PFSK-1 (cell line): Measurements from ENCODE around the gene RAB37.

Experiments used
- FOXP2 ChIP-seq: optimal IDR thresholded peaks from 2 replicates; pipeline ENCODE3; 2011; ENCODE audit warnings: borderline replicate concordance, control low read depth, inconsistent platforms; ENCODE audit not compliant: insufficient read depth; ENCODE audit errors: extremely low read length, extremely low read depth
- POLR2AphosphoS5 ChIP-seq: IDR thresholded peaks from 2 replicates; pipeline ENCODE4 v1.6.1; 2012; ENCODE audit warnings: low read depth, mild to moderate bottlenecking, control low read depth, low read length, moderate library complexity
- SIN3A ChIP-seq: IDR thresholded peaks from 2 replicates; pipeline ENCODE4 v1.6.1; 2012; ENCODE audit warnings: mild to moderate bottlenecking, low read length, moderate library complexity, borderline replicate concordance; ENCODE audit not compliant: insufficient read depth
- TAF1 ChIP-seq: IDR thresholded peaks from 2 replicates; pipeline ENCODE4 v1.6.1; 2012; ENCODE audit warnings: low read length, control low read depth, borderline replicate concordance; ENCODE audit not compliant: insufficient read depth
- TF ChIP-seq, protein P1 (sequence below), 2 experiments: IDR thresholded peaks; 2 replicates each; pipeline versions ENCODE4 v1.6.1 to v1.8.0; 2011 to 2012; ENCODE audit warnings: low read depth in 2 of 2, low read length in 2 of 2, control low read depth in 1 of 2, inconsistent platforms in 1 of 2, mild to moderate bottlenecking in 1 of 2, moderate library complexity in 1 of 2; ENCODE audit not compliant: insufficient read depth in 1 of 2

RAB37 gene

GRCh38 chr17:74750327-74751069 is 13.4 kb downstream of the RAB37 start:
- TF ChIP-seq FOXP2, result no peak
- no peak for TF ChIP-seq TAF1
- TF ChIP-seq SIN3A, result no peak
- no peak for TF ChIP-seq POLR2AphosphoS5
- TF ChIP-seq, protein P1, sequence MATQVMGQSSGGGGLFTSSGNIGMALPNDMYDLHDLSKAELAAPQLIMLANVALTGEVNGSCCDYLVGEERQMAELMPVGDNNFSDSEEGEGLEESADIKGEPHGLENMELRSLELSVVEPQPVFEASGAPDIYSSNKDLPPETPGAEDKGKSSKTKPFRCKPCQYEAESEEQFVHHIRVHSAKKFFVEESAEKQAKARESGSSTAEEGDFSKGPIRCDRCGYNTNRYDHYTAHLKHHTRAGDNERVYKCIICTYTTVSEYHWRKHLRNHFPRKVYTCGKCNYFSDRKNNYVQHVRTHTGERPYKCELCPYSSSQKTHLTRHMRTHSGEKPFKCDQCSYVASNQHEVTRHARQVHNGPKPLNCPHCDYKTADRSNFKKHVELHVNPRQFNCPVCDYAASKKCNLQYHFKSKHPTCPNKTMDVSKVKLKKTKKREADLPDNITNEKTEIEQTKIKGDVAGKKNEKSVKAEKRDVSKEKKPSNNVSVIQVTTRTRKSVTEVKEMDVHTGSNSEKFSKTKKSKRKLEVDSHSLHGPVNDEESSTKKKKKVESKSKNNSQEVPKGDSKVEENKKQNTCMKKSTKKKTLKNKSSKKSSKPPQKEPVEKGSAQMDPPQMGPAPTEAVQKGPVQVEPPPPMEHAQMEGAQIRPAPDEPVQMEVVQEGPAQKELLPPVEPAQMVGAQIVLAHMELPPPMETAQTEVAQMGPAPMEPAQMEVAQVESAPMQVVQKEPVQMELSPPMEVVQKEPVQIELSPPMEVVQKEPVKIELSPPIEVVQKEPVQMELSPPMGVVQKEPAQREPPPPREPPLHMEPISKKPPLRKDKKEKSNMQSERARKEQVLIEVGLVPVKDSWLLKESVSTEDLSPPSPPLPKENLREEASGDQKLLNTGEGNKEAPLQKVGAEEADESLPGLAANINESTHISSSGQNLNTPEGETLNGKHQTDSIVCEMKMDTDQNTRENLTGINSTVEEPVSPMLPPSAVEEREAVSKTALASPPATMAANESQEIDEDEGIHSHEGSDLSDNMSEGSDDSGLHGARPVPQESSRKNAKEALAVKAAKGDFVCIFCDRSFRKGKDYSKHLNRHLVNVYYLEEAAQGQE (IDR thresholded peaks at IDR 0.05; ENCODE audit: insufficient read depth in 1 of 2, low read depth in 2 of 2, low read length in 2 of 2), result no peak

GRCh38 chr17:74752415-74752814 is 15.4 kb downstream of the RAB37 start:
- no peak for TF ChIP-seq POLR2AphosphoS5
- no peak for TF ChIP-seq TAF1
- TF ChIP-seq, protein P1 (IDR thresholded peaks at IDR 0.05; ENCODE audit: insufficient read depth in 1 of 2, low read depth in 2 of 2, low read length in 2 of 2), result no peak
- no peak for TF ChIP-seq SIN3A
- TF ChIP-seq FOXP2, result no peak

- TF ChIP-seq TAF1 (no peak), POLR2AphosphoS5 (no peak), SIN3A (no peak), FOXP2 (no peak)
- TF ChIP-seq, protein P1 (IDR thresholded peaks at IDR 0.05; ENCODE audit: insufficient read depth in 1 of 2, low read depth in 2 of 2, low read length in 2 of 2), result no peak
These were observed 15.9 kb downstream of the RAB37 start for GRCh38 chr17:74752822-74753401.

- TF ChIP-seq, protein P1 (IDR thresholded peaks at IDR 0.05; ENCODE audit: insufficient read depth in 1 of 2, low read depth in 2 of 2, low read length in 2 of 2), result no peak
- TF ChIP-seq FOXP2, result no peak
- no peak for TF ChIP-seq SIN3A
- TF ChIP-seq TAF1, result no peak
- no peak for TF ChIP-seq POLR2AphosphoS5
These were observed 17.8 kb downstream of the RAB37 start for GRCh38 chr17:74754832-74755231.
